OCI-LY7 (cell line): Measurements from ENCODE around the gene GLRX3. TPM values are rescaled to one million over a fixed set of nuclear protein-coding genes. Genes with fewer than 3 reads are reported as not detected.

Source experiments
- BruUV-seq: library from RNA; stranded (reverse); fragments of 400-500 nt; replicated peaks from 2 replicates; lab custom pipeline; 2021; lab: Mats Ljungman, UMichigan
- CTCF ChIA-PET: fragments of 300-600 bp; sonication (Branson Sonifier 250); formaldehyde crosslinking; loops from one replicate; lab custom pipeline; 2022; ENCODE audit warnings: antibody characterized with exemption; ENCODE audit not compliant: unreplicated experiment; lab: Charles Lee
- POLR2A ChIA-PET: fragments of 300-600 bp; sonication (Branson Sonifier 250); formaldehyde crosslinking; loops from one replicate; lab custom pipeline; 2022; ENCODE audit warnings: antibody characterized with exemption; lab: Charles Lee
- DNase-seq: peaks from one replicate; pipeline ENCODE4 v3.0.0-alpha.2; 2015; ENCODE audit warnings: low spot score
- H2AFZ ChIP-seq: fragments of 200-600 bp; sonication (generic), shearing (Covaris generic); 2 replicates; pipeline ENCODE4 v1.6.1; 2014; ENCODE audit warnings: mild to moderate bottlenecking, antibody characterized with exemption, low read length, moderate library complexity
- H3K27ac ChIP-seq: fragments of 200-600 bp; sonication (generic); 2 replicates; pipeline ENCODE4 v1.5.1; 2014; ENCODE audit warnings: mixed run types, low read depth, mild to moderate bottlenecking, moderate library complexity, low read length, inconsistent platforms; ENCODE audit not compliant: poor library complexity, severe bottlenecking
- H3K36me3 ChIP-seq: fragments of 200-600 bp; sonication (generic); 2 replicates; pipeline ENCODE4 v1.6.1; 2014; ENCODE audit warnings: mild to moderate bottlenecking, antibody characterized with exemption, low read length, moderate library complexity, mixed read lengths; ENCODE audit not compliant: insufficient read depth
- H3K4me1 ChIP-seq: fragments of 200-600 bp; sonication (generic); 2 replicates; pipeline ENCODE4 v1.5.1; 2014; ENCODE audit warnings: mild to moderate bottlenecking, low read length; ENCODE audit not compliant: insufficient read depth, poor library complexity, severe bottlenecking
- H3K4me2 ChIP-seq: fragments of 200-600 bp; sonication (generic); 2 replicates; pipeline ENCODE4 v1.6.1; 2014; ENCODE audit warnings: mild to moderate bottlenecking, low read length
- H3K4me3 ChIP-seq: fragments of 200-600 bp; sonication (generic); 2 replicates; pipeline ENCODE4 v1.5.1; 2014; ENCODE audit warnings: mild to moderate bottlenecking, low read depth, low read length; ENCODE audit not compliant: poor library complexity, severe bottlenecking
- H3K79me2 ChIP-seq: fragments of 200-600 bp; sonication (generic); 2 replicates; pipeline ENCODE4 v1.6.1; 2016; ENCODE audit warnings: low read depth, mild to moderate bottlenecking, low read length, moderate library complexity, mixed read lengths; ENCODE audit not compliant: insufficient read depth
- H3K9me2 ChIP-seq: fragments of 200-600 bp; sonication (generic); 2 replicates; pipeline ENCODE4 v1.6.1; 2016; ENCODE audit warnings: mild to moderate bottlenecking, low read length, mixed read lengths; ENCODE audit not compliant: insufficient read depth
- H3K9me3 ChIP-seq: fragments of 200-600 bp; sonication (generic); 2 replicates; pipeline ENCODE4 v1.6.1; 2014; ENCODE audit warnings: mild to moderate bottlenecking, mixed run types, low read length, mixed read lengths
- H4K20me1 ChIP-seq: fragments of 200-600 bp; sonication (generic); 2 replicates; pipeline ENCODE4 v1.6.1; 2014; ENCODE audit warnings: mild to moderate bottlenecking, antibody characterized with exemption, low read length, moderate library complexity, mixed read lengths; ENCODE audit not compliant: insufficient read depth
- EZH2phosphoT487 ChIP-seq: fragments of 200-600 bp; sonication (generic); IDR thresholded peaks from 2 replicates; pipeline ENCODE4 v1.6.1; 2018; ENCODE audit warnings: low read depth, borderline replicate concordance, mild to moderate bottlenecking, mixed run types, antibody characterized with exemption, low read length, moderate library complexity, mixed read lengths
- intact Hi-C: fragments of 100-400 bp; cut with micrococcal nuclease; formaldehyde crosslinking; loops from one replicate; pipeline ENCODE4 v1.10.0; 2022; ENCODE audit not compliant: unreplicated experiment
- total RNA-seq, 2 experiments: library from RNA; depleted of rRNA in 1 of 2; stranded (reverse); fragments of >200 nt in 1 of 2; shearing (Covaris generic) in 1 of 2; gene quantifications; 2 replicates each; pipeline ENCODE4 v1.2.3, GENCODE V29; 2014 to 2022
- TF ChIP-seq, protein P1 (sequence below): fragments of 200-600 bp; sonication (generic); conservative IDR thresholded peaks from 2 replicates; pipeline ENCODE4 v1.5.1; 2014; ENCODE audit warnings: mild to moderate bottlenecking, antibody characterized with exemption, low read length, moderate library complexity, mixed read lengths

GLRX3 gene
- total RNA-seq, 2 experiments from 2014 or later, result 83.2 to 117 TPM

DNA sequence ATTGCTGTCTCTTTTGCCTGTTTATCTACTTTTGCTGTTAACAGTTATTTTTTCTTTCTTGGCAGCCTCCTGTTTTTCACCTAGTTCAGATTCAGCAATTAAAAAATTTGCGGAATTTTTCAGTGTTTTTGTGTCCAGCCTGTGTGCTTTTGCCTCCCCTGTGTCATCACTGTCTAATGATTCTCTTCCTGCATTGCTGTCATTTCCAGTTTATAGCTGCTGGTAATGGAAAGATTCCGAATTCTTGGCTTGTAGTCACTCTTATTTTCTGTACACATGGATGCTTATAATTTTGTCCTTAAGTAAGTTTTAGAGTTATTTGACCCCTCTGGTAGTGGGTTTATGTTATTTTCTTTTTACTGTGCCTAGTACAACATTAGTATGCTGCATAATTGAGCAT is 25.1 kb downstream of the GLRX3 start:
- ChIA-PET POLR2A (interaction anchor here (0.6 kb wide), 1 partner anchor 10 kb away, joined by 3 read pairs; no protein-coding TSS in a partner anchor), CTCF (no interaction called here)
- Histone ChIP-seq H3K79me2 (peaks cover 37% of the 10 kb centered on the region), H3K36me3 (peaks cover 82% of the 10 kb centered on the region), H3K9me2 (no peaks in the 10 kb centered on the region), H3K9me3 (no peaks in the 10 kb centered on the region), H3K4me2 (no peak overlapping the region), H3K4me3 (no peak overlapping the region), H3K4me1 (peaks cover 27% of the 10 kb centered on the region), H4K20me1 (peaks cover 17% of the 10 kb centered on the region), H2AFZ (no peak overlapping the region), H3K27ac (no peak overlapping the region)
- no peak for DNase-seq
- TF ChIP-seq EZH2phosphoT487, result no peak
- TF ChIP-seq, protein P1, sequence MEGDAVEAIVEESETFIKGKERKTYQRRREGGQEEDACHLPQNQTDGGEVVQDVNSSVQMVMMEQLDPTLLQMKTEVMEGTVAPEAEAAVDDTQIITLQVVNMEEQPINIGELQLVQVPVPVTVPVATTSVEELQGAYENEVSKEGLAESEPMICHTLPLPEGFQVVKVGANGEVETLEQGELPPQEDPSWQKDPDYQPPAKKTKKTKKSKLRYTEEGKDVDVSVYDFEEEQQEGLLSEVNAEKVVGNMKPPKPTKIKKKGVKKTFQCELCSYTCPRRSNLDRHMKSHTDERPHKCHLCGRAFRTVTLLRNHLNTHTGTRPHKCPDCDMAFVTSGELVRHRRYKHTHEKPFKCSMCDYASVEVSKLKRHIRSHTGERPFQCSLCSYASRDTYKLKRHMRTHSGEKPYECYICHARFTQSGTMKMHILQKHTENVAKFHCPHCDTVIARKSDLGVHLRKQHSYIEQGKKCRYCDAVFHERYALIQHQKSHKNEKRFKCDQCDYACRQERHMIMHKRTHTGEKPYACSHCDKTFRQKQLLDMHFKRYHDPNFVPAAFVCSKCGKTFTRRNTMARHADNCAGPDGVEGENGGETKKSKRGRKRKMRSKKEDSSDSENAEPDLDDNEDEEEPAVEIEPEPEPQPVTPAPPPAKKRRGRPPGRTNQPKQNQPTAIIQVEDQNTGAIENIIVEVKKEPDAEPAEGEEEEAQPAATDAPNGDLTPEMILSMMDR, result no peak
- intact Hi-C loops, result no loop called here
- BruUV-seq, result no TSS peak

DNA sequence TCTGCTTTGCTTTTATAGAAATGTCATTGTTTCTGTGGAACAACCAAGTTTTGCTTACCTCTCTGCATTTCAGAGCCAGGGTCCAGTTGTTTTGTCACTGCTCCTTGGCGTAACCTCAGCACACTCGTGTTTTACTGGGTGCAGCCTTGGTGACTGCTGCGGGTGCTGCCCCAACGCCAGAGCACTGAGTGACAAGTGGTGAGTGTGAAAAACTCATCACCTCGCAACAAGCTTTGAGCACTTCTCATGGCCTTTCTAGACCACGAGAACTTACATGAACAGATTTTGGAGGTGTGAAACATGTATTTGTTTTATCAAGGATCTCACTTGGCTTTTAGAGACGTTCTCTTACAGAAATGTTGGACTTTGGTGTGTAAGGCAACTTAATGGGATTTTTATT is 31.0 kb downstream of the GLRX3 start:
- Histone ChIP-seq H3K4me3 (no peak overlapping the region), H3K27ac (no peak overlapping the region), H4K20me1 (no peaks in the 10 kb centered on the region), H3K36me3 (peaks cover 92% of the 10 kb centered on the region), H3K9me2 (no peaks in the 10 kb centered on the region), H3K9me3 (no peaks in the 10 kb centered on the region), H3K4me2 (no peak overlapping the region), H3K79me2 (no peaks in the 10 kb centered on the region), H2AFZ (no peak overlapping the region), H3K4me1 (no peaks in the 10 kb centered on the region)
- intact Hi-C loops, result no loop called here
- ChIA-PET CTCF (no interaction called here), POLR2A (interaction anchor here (0.6 kb wide), 1 partner anchor 23 kb away, joined by 4 read pairs; no protein-coding TSS in a partner anchor)
- no peak for DNase-seq
- BruUV-seq, result no TSS peak
- TF ChIP-seq EZH2phosphoT487, result no peak
- TF ChIP-seq, protein P1, result no peak

DNA sequence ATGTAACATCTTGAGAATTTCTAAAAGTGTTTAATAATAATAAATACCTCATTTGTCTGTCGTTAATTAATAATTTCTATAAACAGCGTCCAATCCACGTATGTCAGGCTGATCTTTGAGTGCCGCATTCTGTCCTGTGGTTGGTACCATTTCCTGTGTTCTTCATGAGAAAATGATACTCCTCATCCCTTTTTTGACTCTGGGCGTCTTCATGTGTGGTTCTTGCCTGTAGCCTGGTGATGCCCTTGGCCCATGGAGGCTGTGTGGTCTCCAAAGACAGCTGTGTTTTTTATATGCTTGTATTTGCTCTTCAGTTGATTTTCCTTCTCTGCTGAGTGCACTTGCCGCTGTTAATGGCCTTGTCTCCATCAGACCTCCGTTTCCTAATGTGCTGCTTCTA is 31.5 kb downstream of the GLRX3 start:
- Histone ChIP-seq H4K20me1 (no peaks in the 10 kb centered on the region), H3K36me3 (peaks cover 92% of the 10 kb centered on the region), H3K9me3 (no peaks in the 10 kb centered on the region), H2AFZ (no peak overlapping the region), H3K9me2 (no peaks in the 10 kb centered on the region), H3K79me2 (no peaks in the 10 kb centered on the region), H3K4me1 (no peaks in the 10 kb centered on the region), H3K27ac (no peak overlapping the region), H3K4me2 (no peak overlapping the region), H3K4me3 (no peak overlapping the region)
- no peak for DNase-seq
- CTCF ChIA-PET, result no interaction called here
- TF ChIP-seq, protein P1, result no peak
- TF ChIP-seq EZH2phosphoT487, result no peak
- BruUV-seq, result no TSS peak
- POLR2A ChIA-PET, result no interaction called here
- intact Hi-C loops, result no loop called here
